HepG2 (cell line): ENCODE results near the gene DLX6. TPM values are rescaled to one million over a fixed set of nuclear protein-coding genes. Genes with fewer than 3 reads are reported as not detected.

Source experiments
- ATAC-seq: fragments of 200-7000 bp; cut with Tn5 transposase; 3 replicates; pipeline ENCODE4 v1.9.1; 2020; ENCODE audit warnings: mild to moderate bottlenecking, moderate library complexity
- BruUV-seq: library from RNA; stranded (reverse); fragments of 400-500 nt; replicated peaks from 2 replicates; lab custom pipeline; 2021; lab: Mats Ljungman, UMichigan
- CTCF ChIA-PET: fragments of 300-600 bp; formaldehyde crosslinking; extraction: SDS; loops from one replicate; lab custom pipeline; 2021; ENCODE audit warnings: low total read pairs, inconsistent platforms, low intra/inter-chr PET ratio; lab: Yijun Ruan, JAX
- POLR2A ChIA-PET: fragments of 350-600 bp; sonication (Branson Sonifier 250); formaldehyde crosslinking; loops from one replicate; lab custom pipeline; 2020; ENCODE audit warnings: antibody characterized with exemption, inconsistent platforms; lab: Yijun Ruan, JAX
- DNase-seq: peaks from one replicate; pipeline ENCODE4 v3.0.0-alpha.2; 2015; ENCODE audit warnings: low spot score
- FAIRE-seq: peaks from 3 replicates; lab custom pipeline; 2011; peaks lifted over from hg19 to GRCh38; lab: Jason Lieb, UNC
- H2AFZ ChIP-seq: one replicate; pipeline ENCODE4 v1.6.1; 2011; ENCODE audit warnings: low read length, inconsistent platforms
- H3K27ac ChIP-seq: fragments of 300-600 bp; 3 replicates; pipeline ENCODE4 v1.8.0; 2011; ENCODE audit warnings: mixed run types, mild to moderate bottlenecking, mixed read lengths, low read length, inconsistent platforms; ENCODE audit not compliant: insufficient read depth; ENCODE audit errors: extremely low read length
- H3K27me3 ChIP-seq, 2 experiments: fragments of 200-600 bp in 1 of 2; 2 replicates in 1 of 2; 3 replicates in 1 of 2; pipeline versions ENCODE4 v1.6.0 to v1.8.0; 2011; ENCODE audit warnings: low read length in 2 of 2, mild to moderate bottlenecking in 2 of 2, moderate library complexity in 2 of 2, inconsistent platforms in 1 of 2; ENCODE audit not compliant: insufficient read depth in 2 of 2, control insufficient read depth in 1 of 2
- H3K36me3 ChIP-seq, 2 experiments: fragments of 200-600 bp in 1 of 2; replicated peaks in 1 of 2; 2 replicates in 1 of 2; 3 replicates in 1 of 2; pipeline versions ENCODE4 v1.5.1 to v1.8.0; 2011; ENCODE audit warnings: low read length in 2 of 2, inconsistent platforms in 1 of 2; ENCODE audit not compliant: insufficient read depth in 2 of 2, control insufficient read depth in 1 of 2
- H3K4me1 ChIP-seq: 2 replicates; pipeline ENCODE4 v1.5.1; 2012; ENCODE audit warnings: low read length, inconsistent platforms; ENCODE audit not compliant: insufficient read depth
- H3K4me2 ChIP-seq: 2 replicates; pipeline ENCODE4 v1.6.0; 2011; ENCODE audit warnings: low read depth, low read length, inconsistent platforms
- H3K4me3 ChIP-seq, 3 experiments: fragments of 200-600 bp in 1 of 3; sonication (generic), shearing (Covaris generic) in 1 of 3; replicated peaks in 1 of 3; 2 replicates each; pipeline ENCODE4 v1.5.1; 2011 to 2016; ENCODE audit warnings: low read length in 3 of 3, inconsistent platforms in 2 of 3, low read depth in 2 of 3, mild to moderate bottlenecking in 2 of 3, control low read depth in 1 of 3, mixed read lengths in 1 of 3; ENCODE audit not compliant: insufficient read depth in 1 of 3
- H3K79me2 ChIP-seq: one replicate; pipeline ENCODE4 v1.6.1; 2011; ENCODE audit warnings: low read length, inconsistent platforms; ENCODE audit not compliant: insufficient read depth
- H3K9ac ChIP-seq: 2 replicates; pipeline ENCODE4 v1.6.0; 2011; ENCODE audit warnings: mild to moderate bottlenecking, low read depth, low read length, inconsistent platforms; ENCODE audit not compliant: insufficient read depth
- H3K9me3 ChIP-seq: 2 replicates; pipeline ENCODE4 v1.5.1; 2012; ENCODE audit warnings: mild to moderate bottlenecking, low read length
- H4K20me1 ChIP-seq: 2 replicates; pipeline ENCODE4 v1.6.0; 2011; ENCODE audit warnings: inconsistent platforms, mild to moderate bottlenecking, low read length, moderate library complexity; ENCODE audit not compliant: insufficient read depth
- ARID4A ChIP-seq: sonication (generic); formaldehyde crosslinking; IDR thresholded peaks from 2 replicates; pipeline ENCODE4 v1.5.0; 2020; ENCODE audit warnings: mild to moderate bottlenecking, missing genetic modification reagents, borderline replicate concordance
- ATF1 ChIP-seq: IDR thresholded peaks from 2 replicates; pipeline ENCODE4 v1.6.1; 2016; ENCODE audit warnings: mild to moderate bottlenecking, control low read depth
- CREB1 ChIP-seq, 2 experiments: fragments of 450-650 bp in 1 of 2; IDR thresholded peaks; 2 replicates each; pipeline ENCODE4 v1.6.1; 2016 to 2017; ENCODE audit warnings: control low read depth in 1 of 2, mild to moderate bottlenecking in 1 of 2, missing compliant biosample characterization in 1 of 2, missing genetic modification characterization in 1 of 2
- EED ChIP-seq: sonication (generic); formaldehyde crosslinking; IDR thresholded peaks from 2 replicates; pipeline ENCODE4 v1.5.0; 2020; ENCODE audit warnings: mild to moderate bottlenecking, missing genetic modification reagents
- FUBP1 ChIP-seq: sonication (generic); formaldehyde crosslinking; IDR thresholded peaks from 2 replicates; pipeline ENCODE4 v1.5.1; 2020; ENCODE audit warnings: missing genetic modification reagents, mild to moderate bottlenecking, borderline replicate concordance
- IRX3 ChIP-seq: sonication (generic); formaldehyde crosslinking; IDR thresholded peaks from 2 replicates; pipeline ENCODE4 v1.8.1; 2023; ENCODE audit warnings: mild to moderate bottlenecking, low read depth, missing genetic modification reagents, borderline replicate concordance
- KDM3A ChIP-seq: IDR thresholded peaks from 2 replicates; pipeline ENCODE4 v1.6.1; 2018; ENCODE audit warnings: low read depth, missing compliant biosample characterization
- LBX2 ChIP-seq: sonication (generic); formaldehyde crosslinking; IDR thresholded peaks from 2 replicates; pipeline ENCODE4 v1.5.0; 2020; ENCODE audit warnings: missing genetic modification reagents, mild to moderate bottlenecking, borderline replicate concordance
- TCF12 ChIP-seq, 2 experiments: fragments of 450-650 bp in 1 of 2; sonication (generic) in 1 of 2; formaldehyde crosslinking in 1 of 2; IDR thresholded peaks; 2 replicates each; pipeline versions ENCODE4 v1.6.1 to v1.8.0; 2017 to 2022; ENCODE audit warnings: antibody characterized with exemption in 1 of 2, mild to moderate bottlenecking in 1 of 2, missing genetic modification reagents in 1 of 2, moderate library complexity in 1 of 2
- ZBTB20 ChIP-seq: sonication (generic); formaldehyde crosslinking; IDR thresholded peaks from 2 replicates; pipeline ENCODE4 v1.8.1; 2023; ENCODE audit warnings: missing genetic modification reagents, low read depth, mild to moderate bottlenecking, borderline replicate concordance
- ZNF18 ChIP-seq: sonication (generic); formaldehyde crosslinking; IDR thresholded peaks from 2 replicates; pipeline ENCODE4 v1.8.0; 2022; ENCODE audit warnings: mild to moderate bottlenecking, missing genetic modification reagents; ENCODE audit not compliant: insufficient replicate concordance
- ZNF331 ChIP-seq: sonication (generic); formaldehyde crosslinking; IDR thresholded peaks from 2 replicates; pipeline ENCODE4 v1.4.0; 2020; ENCODE audit warnings: missing genetic modification reagents
- ZNF850 ChIP-seq: sonication (generic); formaldehyde crosslinking; conservative IDR thresholded peaks from 2 replicates; pipeline ENCODE4 v1.9.0; 2021; ENCODE audit warnings: mild to moderate bottlenecking, missing genetic modification reagents
- WGBS: methylation state at CpG from one replicate; pipeline ENCODE4 v1.1.6; 2017; ENCODE audit warnings: low lambda C conversion rate; 5-methylcytosine and 5-hydroxymethylcytosine counted together
- in situ Hi-C: cut with HindIII; loops from 2 replicates; pipeline ENCODE4 v1.10.0; 2017; ENCODE audit warnings: low pct_unique_long_range_greater_than_20kb; ENCODE audit not compliant: extremely low pct_ligation_motif_present
- intact Hi-C: fragments of 100-400 bp; cut with micrococcal nuclease; formaldehyde crosslinking; loops from one replicate; pipeline ENCODE4 v1.10.0; 2022; ENCODE audit not compliant: unreplicated experiment
- polyA plus RNA-seq, 8 experiments: library from polyadenylated mRNA; depleted of rRNA in 3 of 8; stranded (reverse) in 7 of 8; unstranded in 1 of 8; fragments of >200 nt; fragmentation: Illumina TruSeq in 4 of 8; extraction: Trizol in 4 of 8; gene quantifications; 2 replicates each; pipeline versions ENCODE4 v1.2.1 to v1.2.3, GENCODE V29; 2011 to 2016; ENCODE audit warnings: low read depth in 4 of 8, missing spikeins in 1 of 8, mixed read lengths in 1 of 8; ENCODE audit not compliant: insufficient read depth in 1 of 8
- total RNA-seq, 5 experiments: library from RNA; depleted of rRNA; stranded (reverse); fragments of >200 nt; fragmentation: Illumina TruSeq; extraction: Trizol; gene quantifications; 2 replicates each; pipeline ENCODE4 v1.2.3, GENCODE V29; 2016; ENCODE audit warnings: low read depth in 1 of 5

DLX6 gene
- total and polyA plus RNA-seq, 2 of the 13 experiments (the other 11 are each of a cell fraction or from before 2014, with no cell fraction given), result 3.5 to 5.5 TPM

GRCh38 chr7:97003262-97004246 is 1.8 kb upstream of the DLX6 start:
- Histone ChIP-seq H3K79me2 (peaks cover 9% of the 10 kb centered on the region), H3K4me2 (no peak overlapping the region), H3K9ac (no peak overlapping the region), H3K4me1 (peaks cover 29% of the 10 kb centered on the region), H3K4me3 (no peak overlapping the region), H3K27me3 (no peaks in the 10 kb centered on the region; a peak in 1 of 5 replicates), H4K20me1 (no peaks in the 10 kb centered on the region), H3K27ac (no peak overlapping the region), H2AFZ (no peak overlapping the region), H3K36me3 (peaks cover 0 to 4% of the 10 kb centered on the region in 2 experiments; a peak in 1 of 5 replicates), H3K9me3 (no peaks in the 10 kb centered on the region)
- in situ Hi-C loops, result loop anchor here (25.0 kb wide), 1 partner anchor 691 kb away; the partner anchor contains the start of gene SLC25A13
- WGBS, result 97% methylated on average over 49 of the region's 49 CpGs
- ChIA-PET CTCF (no interaction called here), POLR2A (no interaction called here)
- DNase-seq, result no peak
- BruUV-seq, result no TSS peak
- intact Hi-C loops, result loop anchor here (2.0 to 10.0 kb wide), 2 partner anchors 33 to 199 kb away; no protein-coding TSS in a partner anchor
- FAIRE-seq, result no peak
- no peak for ATAC-seq
- TF ChIP-seq LBX2 (no peak), ZBTB20 (CRISPR knock-in tag) (no peak), IRX3 (CRISPR knock-in tag) (no peak), TCF12 (IDR thresholded peaks at IDR 0.05) (no peak), TCF12 (CRISPR knock-in tag; IDR thresholded peaks at IDR 0.05) (no peak), EED (CRISPR knock-in tag) (no peak), ARID4A (CRISPR knock-in tag) (no peak), ZNF850 (no peak), FUBP1 (CRISPR knock-in tag) (no peak), KDM3A (CRISPR knock-in tag) (no peak), CREB1 (IDR thresholded peaks at IDR 0.05) (no peak), CREB1 (CRISPR knock-in tag; IDR thresholded peaks at IDR 0.05) (no peak), ATF1 (CRISPR knock-in tag) (no peak), ZNF18 (CRISPR knock-in tag) (no peak), ZNF331 (CRISPR knock-in tag) (no peak)
